Measurements from ENCODE around the gene ZNF831.

The ZNF831 gene

GRCh38 chr20:59163631-59164530 lies at the start of gene ZNF831:
Gene ZNF831 (plus strand): TSS chr20:59163821. CDS start chr20:59191020, 27,199 bp downstream.
- no peak for DNase-seq (ENCODE audit: low spot score)

GRCh38 chr20:59117526-59117925 lies 46.1 kb upstream of the ZNF831 start:
- no peak for DNase-seq (ENCODE audit: low spot score)

GRCh38 chr20:59118855-59119254 lies 44.8 kb upstream of the ZNF831 start:
- DNase-seq (ENCODE audit: low spot score) = no peak

- no peak for DNase-seq (ENCODE audit: low spot score)
Observed at GRCh38 chr20:59120491-59120890, 43.1 kb upstream of the ZNF831 start.

GRCh38 chr20:59120919-59121318 lies 42.7 kb upstream of the ZNF831 start:
- DNase-seq (ENCODE audit: low spot score) = no peak

- DNase-seq (ENCODE audit: low spot score) = no peak
Observed at GRCh38 chr20:59121714-59122565, 41.7 kb upstream of the ZNF831 start.

GRCh38 chr20:59122566-59122919 lies 41.1 kb upstream of the ZNF831 start:
- DNase-seq (ENCODE audit: low spot score) = no peak

GRCh38 chr20:59123011-59123677 lies 40.5 kb upstream of the ZNF831 start:
- no peak for DNase-seq (ENCODE audit: low spot score)

DNA sequence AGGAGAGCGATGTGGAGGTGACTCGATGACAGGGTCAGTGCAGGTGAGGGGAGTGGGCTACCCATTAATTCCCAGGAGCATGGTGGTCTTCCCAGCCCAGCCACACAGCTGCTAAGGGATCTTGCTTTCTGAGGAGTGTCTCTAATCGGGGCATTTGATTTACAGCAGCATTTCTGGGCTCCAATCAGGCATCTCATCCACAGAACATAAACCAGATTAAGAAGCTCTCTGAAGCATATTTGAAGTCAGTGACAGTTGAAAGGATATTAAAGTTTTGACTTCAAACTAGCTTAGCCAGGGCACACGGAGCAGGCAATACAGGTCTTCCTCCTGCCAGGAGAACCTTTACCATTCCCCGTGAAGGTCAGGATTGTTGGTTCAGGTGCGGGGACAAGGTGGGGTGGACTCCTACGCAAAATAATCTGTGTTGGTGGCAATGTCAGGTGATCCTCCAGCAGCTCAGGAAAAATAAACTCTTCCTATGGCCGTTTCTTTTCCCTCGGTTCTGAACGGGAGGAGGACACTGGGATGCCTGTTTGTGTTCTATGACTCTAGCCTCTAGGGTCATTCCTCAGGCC lies 39.9 kb upstream of the ZNF831 start:
- DNase-seq (ENCODE audit: low spot score) = no peak

DNA sequence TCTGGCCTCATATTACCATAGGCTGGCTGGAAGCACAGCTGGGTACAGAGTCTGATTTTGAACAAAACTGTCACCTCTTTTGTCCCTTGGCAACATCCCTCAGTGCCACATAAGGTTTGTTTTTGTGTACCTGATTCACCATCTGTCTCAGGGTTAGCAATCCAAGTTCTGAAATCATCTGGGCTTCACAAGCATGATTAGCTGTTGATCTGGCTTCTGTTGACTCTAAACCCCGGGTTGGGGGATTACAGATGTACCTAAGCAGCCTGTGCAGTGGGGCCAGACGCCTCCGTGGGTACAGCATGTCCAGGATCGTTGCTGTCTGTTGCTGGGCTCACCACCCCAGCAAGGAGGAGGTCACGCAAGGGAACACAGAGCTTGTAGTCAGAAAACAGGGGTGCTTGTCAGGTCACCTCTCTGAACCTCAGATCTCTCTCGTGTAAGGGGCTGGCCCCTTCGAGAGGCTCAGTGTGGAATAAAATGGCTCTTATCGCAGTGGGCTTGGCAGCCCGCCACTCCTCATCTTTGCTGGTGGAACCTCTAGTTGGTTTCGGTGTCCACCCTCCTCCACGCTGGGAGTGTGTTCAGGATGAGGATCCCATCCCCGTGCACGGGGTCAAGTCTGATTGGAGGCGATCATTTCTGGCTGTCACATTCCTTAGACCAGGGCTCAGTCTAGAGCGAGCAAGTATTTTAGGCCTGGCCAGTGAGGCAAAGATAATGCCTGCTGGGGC lies 39.2 kb upstream of the ZNF831 start:
- DNase-seq (ENCODE audit: low spot score) = no peak

DNA sequence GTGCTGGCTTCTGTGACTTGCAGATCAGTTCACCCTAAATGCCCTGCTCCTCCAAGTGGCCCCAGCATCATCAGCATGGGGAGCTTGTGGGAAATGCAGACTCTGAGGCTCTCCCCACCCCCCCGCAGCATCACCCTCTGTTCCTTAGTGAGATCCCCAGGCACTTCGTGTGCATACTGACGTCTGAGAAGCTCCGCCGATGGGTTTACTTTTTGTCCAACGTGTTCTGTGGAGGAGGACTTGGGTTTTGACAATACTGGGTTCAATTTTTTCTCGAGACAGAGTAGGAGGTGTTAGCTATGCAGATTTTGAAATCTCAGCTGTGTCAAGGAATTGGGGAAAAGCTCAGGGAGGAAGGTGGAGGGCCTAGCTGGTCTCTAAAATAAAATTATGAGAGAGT lies 38.3 kb upstream of the ZNF831 start:
- no peak for DNase-seq (ENCODE audit: low spot score)

DNA sequence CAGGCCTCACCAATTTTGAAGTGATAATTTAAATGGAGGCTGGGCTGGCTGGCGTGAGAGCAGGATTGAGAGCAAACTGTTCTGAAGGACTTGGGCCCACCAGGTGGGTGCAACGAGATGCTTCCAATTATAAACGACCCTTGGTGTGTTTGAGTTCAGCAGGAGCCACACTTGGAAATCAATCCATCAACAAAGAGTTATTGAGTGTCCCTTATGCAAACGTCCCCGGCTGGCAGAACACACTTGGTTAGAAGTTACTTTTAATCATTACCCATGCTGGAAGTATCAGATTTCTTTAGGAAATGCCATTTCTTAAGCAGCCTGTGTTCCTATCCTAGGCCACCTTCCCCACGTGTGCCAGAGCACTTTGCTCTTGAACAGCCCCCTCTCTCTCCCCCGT lies 37.8 kb upstream of the ZNF831 start:
- no peak for DNase-seq (ENCODE audit: low spot score)

- no peak for DNase-seq (ENCODE audit: low spot score)
Observed at GRCh38 chr20:59127839-59128238, 35.8 kb upstream of the ZNF831 start.

DNA sequence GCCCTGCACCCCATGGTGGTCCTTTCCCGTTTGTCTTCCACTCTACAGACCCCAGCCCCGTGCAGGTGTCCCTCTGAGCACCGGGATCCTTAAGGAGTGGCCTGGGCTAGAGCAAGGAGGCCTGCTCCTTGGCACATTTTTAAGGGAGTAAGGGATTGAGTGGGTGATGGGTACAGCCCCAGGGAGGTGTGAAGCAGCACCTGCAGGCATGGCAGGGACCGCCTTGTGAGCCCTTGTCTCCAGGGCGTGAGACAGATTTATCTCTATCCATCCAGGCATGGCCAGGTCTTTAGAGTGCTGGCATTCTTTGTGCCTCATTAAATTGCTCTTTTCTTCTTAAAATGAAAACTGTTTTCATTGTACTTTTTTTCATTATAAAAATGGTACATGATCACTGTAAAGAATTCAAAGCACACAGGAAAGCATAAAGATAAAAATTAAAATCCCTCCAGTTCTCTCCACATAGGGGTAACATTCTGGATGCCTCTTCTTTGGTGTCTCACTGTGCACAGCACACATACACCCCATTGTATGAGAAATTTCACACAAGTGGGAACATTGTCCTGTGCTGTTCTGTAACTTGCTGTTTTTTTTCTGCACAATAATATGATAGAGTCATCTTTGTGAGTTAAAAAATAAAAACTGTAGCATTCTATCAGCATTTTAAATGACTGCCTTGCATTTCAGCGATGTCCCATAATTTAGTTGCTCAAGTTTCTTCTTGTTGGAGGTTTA lies 31.9 kb upstream of the ZNF831 start:
- peak; percentile 73 for DNase-seq (ENCODE audit: low spot score)

- no peak for DNase-seq (ENCODE audit: low spot score)
Observed at GRCh38 chr20:59134182-59134581, 29.4 kb upstream of the ZNF831 start.

GRCh38 chr20:59135093-59135492 lies 28.5 kb upstream of the ZNF831 start:
- no peak for DNase-seq (ENCODE audit: low spot score)

GRCh38 chr20:59136027-59136426 lies 27.6 kb upstream of the ZNF831 start:
- no peak for DNase-seq (ENCODE audit: low spot score)

GRCh38 chr20:59137532-59137931 lies 26.1 kb upstream of the ZNF831 start:
- DNase-seq (ENCODE audit: low spot score) = no peak

DNA sequence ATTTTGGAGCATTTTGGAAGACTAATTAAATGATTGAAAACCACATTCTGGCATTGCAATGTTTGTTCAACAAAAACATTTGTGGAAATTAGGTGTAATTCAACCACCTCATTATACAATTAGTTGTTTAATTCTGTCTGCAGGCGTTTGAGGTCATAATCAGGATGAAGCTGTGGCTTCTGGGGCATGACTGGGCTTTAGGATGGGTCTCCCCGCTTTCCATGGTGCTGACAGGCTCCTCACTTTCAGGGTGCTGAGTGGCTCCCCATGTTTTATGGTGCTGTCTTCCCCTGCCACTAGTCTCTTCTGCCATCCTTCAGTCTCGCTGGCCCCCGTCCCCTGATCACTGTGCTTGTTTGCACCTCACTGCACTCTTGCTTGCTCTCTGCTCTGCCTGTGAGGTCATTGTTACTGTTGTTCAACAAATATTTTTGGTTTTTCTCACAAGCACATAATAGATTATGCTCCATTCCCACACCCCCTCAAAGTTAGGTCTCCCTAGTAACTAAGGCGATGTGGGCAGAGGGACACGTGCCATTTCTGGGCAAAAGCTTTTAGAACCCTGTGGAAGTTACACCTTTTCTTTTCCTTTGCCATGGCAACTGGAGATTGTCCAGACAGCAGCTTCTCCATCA lies 25.4 kb upstream of the ZNF831 start:
- no peak for DNase-seq (ENCODE audit: low spot score)

- DNase-seq (ENCODE audit: low spot score) = no peak
Observed at GRCh38 chr20:59139998-59140397, 23.6 kb upstream of the ZNF831 start.
